HG02870 (cell line): Measurements from ENCODE around the gene CTRL.

Experiments used
- ATAC-seq: cut with Tn5 transposase; IDR thresholded peaks from one replicate; pipeline ENCODE4 v1.9.1; 2021; ENCODE audit warnings: mild to moderate bottlenecking, moderate library complexity; ENCODE audit not compliant: unreplicated experiment

Gene CTRL

DNA sequence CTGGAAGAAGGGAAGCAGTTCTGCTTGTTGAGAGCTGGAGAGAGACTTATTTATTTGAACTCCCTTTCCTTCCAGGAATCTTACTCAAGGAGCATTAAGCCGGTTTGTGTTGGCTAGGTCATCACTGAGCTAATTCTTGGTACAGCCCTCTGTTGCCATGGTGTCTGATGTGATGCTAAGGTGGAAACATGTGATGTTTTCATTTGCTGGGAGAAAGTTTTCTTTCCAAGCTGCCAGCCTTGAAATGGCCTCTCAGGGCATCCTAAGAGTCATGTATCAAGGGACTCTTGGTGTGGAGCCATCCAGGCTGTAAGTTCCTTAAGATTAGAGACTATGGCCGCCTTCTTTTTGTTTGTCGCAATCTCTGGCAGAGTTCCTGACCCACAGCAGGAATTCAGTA lies 34.4 kb downstream of the CTRL start:
- no peak for ATAC-seq

DNA sequence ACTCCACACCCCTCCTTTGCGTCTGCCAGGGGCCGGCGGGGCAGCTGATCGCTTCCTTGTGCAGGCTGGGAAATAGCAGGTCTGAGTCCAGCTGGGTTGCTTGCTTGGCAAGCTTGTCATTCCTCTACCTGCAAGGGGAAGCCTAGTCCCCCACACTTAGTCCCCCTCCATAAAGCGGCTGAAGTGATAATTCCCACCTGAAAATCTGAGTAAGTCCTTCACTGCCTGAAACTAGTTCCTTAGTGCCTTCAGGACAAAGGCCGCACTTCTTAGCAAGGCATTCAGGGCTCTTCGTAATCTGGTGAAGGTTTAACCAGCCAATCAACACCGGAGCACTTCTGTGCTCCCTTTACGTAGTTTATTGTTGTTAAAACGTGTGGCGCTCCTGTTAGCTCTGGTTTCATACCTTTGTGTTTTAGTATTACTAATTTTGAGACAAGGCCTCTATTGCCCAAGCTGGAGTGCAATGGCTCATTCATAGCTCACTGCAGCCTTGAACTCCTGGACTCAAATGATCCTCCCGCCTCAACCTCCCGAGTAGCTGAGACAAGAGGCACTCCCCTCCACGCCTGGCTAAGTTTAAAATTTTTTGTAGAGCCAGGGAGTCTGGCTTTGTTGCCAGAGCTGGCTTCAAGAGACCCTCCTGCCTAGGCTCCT lies 37.8 kb downstream of the CTRL start:
- no peak for ATAC-seq

DNA sequence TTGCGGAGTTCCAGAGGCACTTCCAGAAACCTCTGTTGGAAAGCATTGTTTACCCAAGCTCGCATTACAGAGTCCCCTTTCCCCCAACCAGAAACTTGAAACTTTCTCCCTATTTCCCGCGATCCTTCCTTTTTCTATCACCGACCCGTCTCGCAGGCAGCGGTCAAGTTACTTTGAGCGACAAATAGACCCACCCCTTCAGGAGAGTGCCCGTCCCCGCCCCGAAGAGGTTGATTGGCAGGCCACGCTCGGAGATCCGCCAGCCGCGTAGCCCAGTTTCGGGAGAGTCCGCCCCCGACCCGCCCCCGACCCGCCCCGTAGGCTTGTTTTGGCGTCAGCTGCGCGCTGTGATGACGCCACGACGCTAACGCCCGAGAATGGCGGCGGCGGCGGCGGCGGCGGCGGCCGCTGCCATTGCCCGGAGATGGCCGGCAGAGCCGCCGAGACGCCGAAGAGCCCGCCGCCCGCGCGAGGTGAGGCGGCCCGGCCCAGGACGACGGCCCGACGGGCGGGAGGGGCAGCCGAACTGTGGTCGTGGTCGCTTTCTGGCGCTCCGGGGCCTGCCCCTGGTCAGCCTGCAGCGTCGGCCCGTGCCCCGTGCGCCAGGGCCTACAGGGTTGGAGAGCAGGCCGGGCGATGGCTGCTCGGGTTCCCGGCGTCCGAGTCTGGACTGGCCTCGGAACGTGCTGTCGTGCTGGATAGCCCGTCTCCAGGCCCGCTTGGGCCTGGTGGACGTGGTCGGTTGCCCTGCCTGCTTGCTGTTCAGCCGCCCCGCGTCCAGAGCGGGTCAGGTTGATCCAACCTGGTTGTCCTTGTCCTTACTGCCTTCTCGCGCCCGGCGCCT lies 38.5 kb downstream of the CTRL start, which contains the start of gene PSKH1:
Gene PSKH1 (plus strand): TSS at position 356 of the 844 bp plus-strand sequence. CDS start 15,496 bp downstream, outside the sequence.
- ATAC-seq = peak; percentile 94

DNA sequence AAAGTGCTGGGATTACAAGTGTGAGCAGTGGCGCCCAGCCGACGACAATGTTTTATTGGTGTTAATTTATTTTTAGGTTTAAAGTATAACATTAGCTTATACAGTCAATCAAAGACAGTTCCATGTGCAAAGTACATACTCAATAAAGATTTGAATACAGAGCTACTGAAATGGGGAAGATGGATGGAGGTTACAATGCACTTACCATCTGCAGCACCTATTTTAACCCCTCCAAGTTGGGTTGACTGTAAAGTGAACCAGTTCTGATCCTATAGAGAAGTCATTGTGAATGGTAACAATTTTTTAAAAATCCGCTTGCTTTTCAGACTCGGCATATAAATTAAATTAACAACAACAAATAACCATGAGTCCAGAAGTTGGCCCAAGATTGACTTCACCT lies 39.3 kb downstream of the CTRL start:
- ATAC-seq = no peak

DNA sequence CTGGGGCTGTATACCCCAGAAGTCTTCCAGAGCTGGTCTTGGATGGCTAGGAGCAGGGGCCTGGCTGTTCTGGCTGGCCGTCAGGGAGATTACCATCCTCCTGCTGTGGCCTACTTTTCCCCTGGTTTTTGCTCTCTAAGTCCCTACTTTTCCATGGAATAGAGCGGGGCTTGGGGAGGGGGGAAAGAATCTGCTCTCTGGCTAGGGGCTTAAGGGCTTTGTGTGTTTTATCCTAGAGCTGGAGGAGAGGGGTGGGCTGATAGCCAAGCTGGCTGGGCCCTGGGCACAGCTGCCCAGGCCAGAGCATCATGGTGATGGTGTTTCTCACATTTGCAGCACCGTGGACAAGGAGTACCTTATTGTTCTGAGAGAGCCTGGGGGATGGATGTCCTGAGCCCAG lies 43.3 kb downstream of the CTRL start:
- ATAC-seq = no peak

DNA sequence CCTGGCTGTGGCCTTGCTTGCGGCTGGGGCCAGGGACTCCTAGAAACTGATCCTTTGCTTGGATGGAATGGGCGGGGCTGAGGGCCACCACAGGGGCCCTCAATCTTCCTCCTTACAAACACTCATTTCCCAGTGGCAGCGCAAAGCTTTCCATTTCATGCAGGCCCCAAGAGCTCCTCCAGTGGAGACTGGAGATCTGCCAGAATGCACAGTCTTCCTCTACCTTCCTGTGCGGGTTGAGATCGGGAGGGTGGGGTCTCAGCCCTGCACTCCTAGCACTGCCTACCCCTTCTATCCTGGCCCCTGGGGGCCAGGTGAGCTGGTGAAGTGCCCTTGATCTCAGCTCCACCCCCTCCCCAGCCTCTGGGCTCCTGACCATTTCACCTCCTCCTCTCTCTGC lies 45.3 kb downstream of the CTRL start:
- ATAC-seq = no peak

DNA sequence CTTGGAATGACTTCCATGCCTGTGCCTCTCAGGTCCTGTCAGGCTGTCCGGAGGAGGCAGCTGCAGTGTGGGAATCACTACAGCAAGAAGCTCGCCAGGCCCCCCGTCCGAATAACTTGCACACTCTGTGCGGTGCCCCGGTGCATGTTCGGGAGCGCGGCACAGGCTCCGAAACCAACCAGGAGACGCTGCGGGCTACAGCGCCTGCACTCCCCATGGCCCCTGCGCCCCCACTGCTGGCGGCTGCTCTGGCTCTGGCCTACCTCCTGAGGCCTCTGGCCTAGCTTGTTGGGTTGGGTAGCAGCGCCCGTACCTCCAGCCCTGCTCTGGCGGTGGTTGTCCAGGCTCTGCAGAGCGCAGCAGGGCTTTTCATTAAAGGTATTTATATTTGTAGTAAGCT lies 45.7 kb downstream of the CTRL start:
- no peak for ATAC-seq

DNA sequence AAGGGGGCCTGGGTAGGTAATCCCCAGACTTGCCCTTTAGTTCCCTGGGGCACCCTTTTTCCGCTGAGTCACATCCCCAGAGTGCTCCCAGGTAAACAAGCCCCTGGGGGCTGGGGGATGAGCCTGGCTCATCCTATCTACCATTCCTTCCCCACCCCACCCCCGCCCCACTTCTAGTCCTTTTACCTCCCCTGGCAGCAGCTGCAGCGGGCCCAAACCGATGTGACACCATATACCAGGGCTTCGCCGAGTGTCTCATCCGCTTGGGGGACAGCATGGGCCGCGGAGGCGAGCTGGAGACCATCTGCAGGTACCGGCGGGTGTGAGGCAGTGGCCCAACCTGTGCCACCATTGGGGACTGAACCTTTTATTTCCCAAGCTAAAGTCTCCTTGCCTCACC lies 46.1 kb downstream of the CTRL start:
- no peak for ATAC-seq

DNA sequence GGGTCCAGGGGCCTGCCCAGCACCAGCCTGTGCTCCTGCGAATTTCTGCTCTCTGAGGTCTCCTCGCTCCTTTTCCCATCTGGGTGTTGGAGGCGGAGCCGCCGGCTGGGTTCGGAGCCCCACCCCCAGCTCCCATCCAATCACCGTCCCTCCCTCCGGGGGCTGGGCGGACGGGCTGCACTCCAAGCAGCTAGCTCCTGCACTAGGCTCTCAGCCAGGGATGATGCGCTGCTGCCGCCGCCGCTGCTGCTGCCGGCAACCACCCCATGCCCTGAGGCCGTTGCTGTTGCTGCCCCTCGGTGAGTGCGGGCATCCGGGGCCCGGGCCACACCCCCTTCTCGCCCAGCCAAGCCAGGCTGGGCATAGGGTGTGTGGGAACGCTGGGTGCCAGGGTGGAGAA lies 47.0 kb downstream of the CTRL start, which contains the start of gene NRN1L:
Gene NRN1L (plus strand): TSS at position 202 of the 400 bp plus-strand sequence. CDS start 19 bp downstream, at position 221.
- ATAC-seq = no peak

DNA sequence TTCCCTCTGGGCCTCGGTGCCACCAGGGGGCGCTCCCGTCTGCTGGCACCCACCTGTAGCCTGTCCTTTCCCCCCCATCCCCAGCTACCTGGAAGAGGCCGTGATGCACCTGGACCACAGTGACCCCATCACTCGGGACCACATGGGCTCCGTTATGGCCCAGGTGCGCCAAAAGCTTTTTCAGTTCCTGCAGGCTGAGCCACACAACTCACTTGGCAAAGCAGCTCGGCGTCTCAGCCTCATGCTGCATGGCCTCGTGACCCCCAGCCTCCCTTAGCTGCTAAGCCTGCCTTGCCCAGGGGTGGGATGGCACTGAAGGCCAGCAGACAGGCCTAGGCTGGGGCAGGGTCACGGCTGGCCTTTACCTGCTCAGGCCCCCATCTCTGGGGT lies 47.8 kb downstream of the CTRL start:
- no peak for ATAC-seq

DNA sequence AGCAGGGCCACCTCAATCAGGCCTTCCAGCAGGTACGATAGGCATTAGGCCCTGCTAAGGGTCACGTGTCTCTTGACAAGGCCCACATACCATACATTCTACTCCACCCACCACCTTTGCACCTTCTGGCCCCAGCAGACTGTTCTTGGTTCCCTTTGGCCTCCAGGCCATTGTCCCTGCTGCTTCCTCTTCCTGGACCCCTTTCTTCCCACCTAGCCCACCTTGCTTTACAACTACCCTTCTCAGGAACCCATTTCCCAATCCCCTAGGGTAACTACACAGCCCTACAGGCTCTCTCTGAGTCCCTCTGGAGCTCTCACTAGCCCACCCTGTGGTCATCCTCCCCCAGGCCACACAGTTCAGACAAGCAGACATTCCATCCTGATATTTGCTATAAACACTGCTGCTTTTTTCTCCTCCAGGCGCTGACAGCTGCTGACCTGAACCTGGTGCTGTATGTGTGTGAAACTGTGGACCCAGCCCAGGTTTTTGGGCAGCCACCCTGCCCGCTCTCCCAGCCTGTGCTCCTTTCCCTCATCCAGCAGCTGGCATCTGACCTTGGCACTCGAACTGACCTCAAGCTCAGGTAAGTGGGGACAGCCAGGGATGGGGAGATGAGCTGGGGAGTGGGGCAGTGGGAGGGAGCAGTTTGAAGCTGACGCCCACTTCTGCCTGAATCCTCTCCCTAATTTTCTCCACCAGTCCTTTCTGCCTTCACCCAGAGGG lies 48.4 kb downstream of the CTRL start:
- ATAC-seq = no peak

DNA sequence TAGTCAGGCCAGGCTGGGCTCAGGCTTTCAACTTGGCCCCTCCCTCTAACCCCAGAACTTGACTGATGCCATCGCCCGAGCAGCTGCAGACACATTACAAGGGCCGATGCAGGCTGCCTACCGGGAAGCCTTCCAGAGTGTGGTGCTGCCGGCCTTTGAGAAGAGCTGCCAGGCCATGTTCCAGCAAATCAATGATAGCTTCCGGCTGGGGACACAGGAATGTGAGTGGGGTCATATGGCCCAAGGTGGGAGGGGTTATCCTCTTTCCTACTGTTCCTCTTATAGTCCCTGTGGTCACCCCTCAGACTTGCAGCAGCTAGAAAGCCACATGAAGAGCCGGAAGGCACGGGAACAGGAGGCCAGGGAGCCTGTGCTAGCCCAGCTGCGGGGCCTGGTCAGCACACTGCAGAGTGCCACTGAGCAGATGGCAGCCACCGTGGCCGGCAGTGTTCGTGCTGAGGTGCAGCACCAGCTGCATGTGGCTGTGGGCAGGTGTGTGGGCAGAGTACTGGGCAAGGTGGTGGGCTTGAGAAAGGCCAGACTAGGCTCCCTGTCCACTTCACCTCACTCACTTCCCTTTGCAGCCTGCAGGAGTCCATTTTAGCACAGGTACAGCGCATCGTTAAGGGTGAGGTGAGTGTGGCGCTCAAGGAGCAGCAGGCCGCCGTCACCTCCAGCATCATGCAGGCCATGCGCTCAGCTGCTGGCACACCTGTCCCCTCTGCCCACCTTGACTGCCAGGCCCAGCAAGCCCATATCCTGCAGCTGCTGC lies 49.1 kb downstream of the CTRL start:
- ATAC-seq = no peak

DNA sequence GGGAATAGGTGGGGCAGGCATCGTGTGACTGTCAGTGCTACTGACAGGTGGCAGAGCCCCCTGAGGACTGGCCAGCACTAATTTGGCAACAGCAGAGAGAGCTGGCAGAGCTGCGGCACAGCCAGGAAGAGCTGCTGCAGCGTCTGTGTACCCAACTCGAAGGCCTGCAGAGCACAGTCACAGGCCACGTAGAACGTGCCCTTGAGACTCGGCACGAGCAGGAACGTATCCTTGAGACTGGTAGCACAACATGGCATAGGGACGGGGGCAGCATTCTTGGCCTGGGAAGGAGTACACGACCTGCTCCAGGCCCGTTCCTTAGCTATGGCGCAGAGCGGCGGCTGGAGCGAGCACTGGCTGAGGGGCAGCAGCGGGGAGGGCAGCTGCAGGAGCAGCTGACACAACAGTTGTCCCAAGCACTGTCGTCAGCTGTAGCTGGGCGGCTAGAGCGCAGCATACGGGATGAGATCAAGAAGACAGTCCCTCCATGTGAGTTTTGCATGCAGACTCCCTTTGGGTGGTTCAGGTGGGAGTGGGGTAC lies 50.0 kb downstream of the CTRL start:
- ATAC-seq = no peak

DNA sequence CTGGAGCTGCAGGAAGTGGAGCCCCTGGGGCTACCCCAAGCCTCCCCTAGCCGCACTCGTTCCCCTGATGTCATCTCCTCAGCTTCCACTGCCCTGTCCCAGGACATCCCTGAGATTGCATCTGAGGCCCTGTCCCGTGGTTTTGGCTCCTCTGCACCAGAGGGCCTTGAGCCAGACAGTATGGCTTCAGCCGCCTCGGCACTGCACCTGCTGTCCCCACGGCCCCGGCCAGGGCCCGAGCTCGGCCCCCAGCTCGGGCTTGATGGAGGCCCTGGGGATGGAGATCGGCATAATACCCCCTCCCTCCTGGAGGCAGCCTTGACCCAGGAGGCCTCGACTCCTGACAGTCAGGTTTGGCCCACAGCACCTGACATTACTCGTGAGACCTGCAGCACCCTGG lies 51.1 kb downstream of the CTRL start:
- no peak for ATAC-seq

DNA sequence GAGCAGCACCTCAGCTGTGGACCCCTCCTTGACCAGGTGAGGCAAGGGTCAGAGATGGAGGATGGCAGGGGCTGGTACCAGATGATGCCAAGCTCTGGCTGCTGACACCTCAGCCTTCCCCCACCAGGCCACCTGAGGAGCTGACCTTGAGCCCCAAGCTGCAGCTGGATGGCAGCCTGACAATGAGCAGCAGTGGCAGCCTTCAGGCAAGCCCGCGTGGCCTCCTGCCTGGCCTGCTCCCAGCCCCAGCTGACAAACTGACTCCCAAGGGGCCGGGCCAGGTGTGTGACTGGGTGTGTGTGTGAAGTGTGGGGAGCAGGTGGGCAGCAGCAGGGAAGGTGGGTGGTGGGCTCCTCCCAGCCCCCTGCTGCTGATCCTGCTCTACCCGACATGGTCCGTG lies 51.7 kb downstream of the CTRL start:
- ATAC-seq = no peak
